Keratinocyte (primary cell): ENCODE data around the gene PTPRN2.

Experiments
- EZH2 ChIP-seq: IDR thresholded peaks from one replicate; pipeline ENCODE4 v1.6.1; 2012; ENCODE audit warnings: inconsistent platforms, mild to moderate bottlenecking, low read length, moderate library complexity
- TF ChIP-seq, protein P1 (sequence below), 3 experiments: IDR thresholded peaks in 1 of 3; conservative IDR thresholded peaks in 1 of 3; optimal IDR thresholded peaks in 1 of 3; 2 replicates in 2 of 3; 3 replicates in 1 of 3; pipeline versions ENCODE3 to v1.5.1; 2011; ENCODE audit warnings: low read length in 3 of 3, mild to moderate bottlenecking in 3 of 3, moderate library complexity in 2 of 3, control low read depth in 1 of 3, inconsistent platforms in 1 of 3; ENCODE audit not compliant: insufficient read depth in 2 of 3; ENCODE audit errors: extremely low read depth in 1 of 3

DNA sequence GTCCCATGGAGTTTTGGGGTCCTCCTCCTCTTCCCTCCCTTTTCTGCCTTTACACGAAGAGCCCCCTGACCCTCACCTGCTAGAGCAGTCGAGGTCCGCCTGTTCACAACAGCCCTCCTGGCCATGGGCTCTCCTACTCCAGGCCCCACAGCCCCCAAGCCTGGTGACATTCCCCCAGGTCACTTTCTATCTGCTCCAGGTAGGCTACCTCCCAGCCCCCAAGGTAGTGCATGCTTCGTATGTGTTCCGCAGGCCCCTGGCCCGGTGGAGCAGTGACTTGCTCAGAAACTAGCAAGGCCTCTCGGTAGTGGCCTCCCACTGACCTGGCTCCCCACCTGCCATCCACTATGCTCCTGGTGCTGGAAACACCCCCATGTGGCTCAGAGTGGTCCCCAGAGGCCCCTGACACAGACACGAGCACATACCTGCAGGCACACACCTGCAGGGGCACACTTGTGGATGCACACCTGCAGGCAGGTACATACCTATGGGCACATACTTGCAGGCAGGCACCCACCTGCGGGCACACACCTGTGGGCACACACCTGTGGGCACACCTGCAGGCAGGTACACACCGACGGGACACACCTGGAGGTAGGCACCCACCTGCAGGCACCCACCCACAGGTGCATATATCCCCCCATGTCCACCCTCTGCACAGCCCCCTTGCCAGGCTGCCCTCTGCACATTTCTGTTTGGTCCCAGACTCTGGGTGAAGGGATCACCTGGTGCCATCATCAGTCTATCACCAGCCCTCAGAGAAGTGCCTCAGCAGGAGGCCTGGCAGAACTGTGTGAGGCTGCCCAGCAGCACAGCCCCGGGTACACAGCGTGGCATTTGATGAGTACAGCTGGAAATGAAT lies 322.5 kb downstream of the PTPRN2 start:
- TF ChIP-seq, protein P1, sequence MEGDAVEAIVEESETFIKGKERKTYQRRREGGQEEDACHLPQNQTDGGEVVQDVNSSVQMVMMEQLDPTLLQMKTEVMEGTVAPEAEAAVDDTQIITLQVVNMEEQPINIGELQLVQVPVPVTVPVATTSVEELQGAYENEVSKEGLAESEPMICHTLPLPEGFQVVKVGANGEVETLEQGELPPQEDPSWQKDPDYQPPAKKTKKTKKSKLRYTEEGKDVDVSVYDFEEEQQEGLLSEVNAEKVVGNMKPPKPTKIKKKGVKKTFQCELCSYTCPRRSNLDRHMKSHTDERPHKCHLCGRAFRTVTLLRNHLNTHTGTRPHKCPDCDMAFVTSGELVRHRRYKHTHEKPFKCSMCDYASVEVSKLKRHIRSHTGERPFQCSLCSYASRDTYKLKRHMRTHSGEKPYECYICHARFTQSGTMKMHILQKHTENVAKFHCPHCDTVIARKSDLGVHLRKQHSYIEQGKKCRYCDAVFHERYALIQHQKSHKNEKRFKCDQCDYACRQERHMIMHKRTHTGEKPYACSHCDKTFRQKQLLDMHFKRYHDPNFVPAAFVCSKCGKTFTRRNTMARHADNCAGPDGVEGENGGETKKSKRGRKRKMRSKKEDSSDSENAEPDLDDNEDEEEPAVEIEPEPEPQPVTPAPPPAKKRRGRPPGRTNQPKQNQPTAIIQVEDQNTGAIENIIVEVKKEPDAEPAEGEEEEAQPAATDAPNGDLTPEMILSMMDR (optimal IDR thresholded peaks at IDR 0.05 in 1 of 3, IDR thresholded peaks at IDR 0.05 in 1 of 3, conservative IDR thresholded peaks at IDR 0.05 in 1 of 3; ENCODE audit: extremely low read depth in 1 of 3, insufficient read depth in 2 of 3, low read length in 3 of 3), result no peak
- TF ChIP-seq EZH2, result no peak
